Tibial nerve (tissue), 4 donors: ENCODE measurements around the gene NT5C3A. TPM values are rescaled to one million over a fixed set of nuclear protein-coding genes. Genes with fewer than 3 reads are reported as not detected.

Source experiments
- DNase-seq, 2 donors: peaks; one replicate each; pipeline ENCODE4 v3.0.0-alpha.2; 2019; ENCODE audit warnings: low spot score in 2 of 2
- H3K27ac ChIP-seq, 4 donors: fragments of 200-600 bp; sonication (generic) in 3 of 4; one replicate each; pipeline ENCODE4 v1.5.1; 2017 to 2019; ENCODE audit warnings: mild to moderate bottlenecking in 1 of 4
- H3K27me3 ChIP-seq, 2 donors: fragments of 200-600 bp; sonication (generic) in 1 of 2; one replicate each; pipeline versions ENCODE4 v1.5.1 to v1.6.0; 2017 to 2019
- H3K36me3 ChIP-seq, 3 donors: fragments of 200-600 bp; sonication (generic); one replicate each; pipeline ENCODE4 v1.5.1; 2018 to 2019
- H3K4me1 ChIP-seq, 4 donors: fragments of 200-600 bp; sonication (generic) in 3 of 4; one replicate each; pipeline ENCODE4 v1.5.1; 2017 to 2019
- H3K4me3 ChIP-seq, 4 donors: fragments of 200-600 bp; sonication (generic) in 3 of 4; one replicate each; pipeline ENCODE4 v1.5.1; 2017 to 2019; ENCODE audit warnings: mild to moderate bottlenecking in 1 of 4, moderate library complexity in 1 of 4
- H3K9me3 ChIP-seq, 4 donors: fragments of 200-600 bp; sonication (generic) in 3 of 4; one replicate each; pipeline ENCODE4 v1.5.1; 2017 to 2019
- CTCF ChIP-seq, 5 experiments: fragments of 200-600 bp in 3 of 5; fragments of 450-650 bp in 2 of 5; sonication (generic) in 3 of 5; IDR thresholded peaks; one replicate each; pipeline ENCODE4 v1.5.1; 2016 to 2019; ENCODE audit warnings: antibody characterized with exemption in 5 of 5, mild to moderate bottlenecking in 3 of 5, moderate library complexity in 2 of 5
- EP300 ChIP-seq, 2 donors: sonication (generic); formaldehyde crosslinking; IDR thresholded peaks; one replicate each; pipeline ENCODE4 v1.6.1; 2017; ENCODE audit warnings: antibody characterized with exemption in 2 of 2, mild to moderate bottlenecking in 1 of 2
- POLR2A ChIP-seq, 2 donors: fragments of 450-650 bp; IDR thresholded peaks; one replicate each; pipeline ENCODE4 v1.6.1; 2017; ENCODE audit warnings: antibody characterized with exemption in 2 of 2, mild to moderate bottlenecking in 2 of 2, moderate library complexity in 2 of 2
- WGBS, 2 donors: methylation state at CpG; one replicate each; pipeline ENCODE4 v1.1.5; 2018; 5-methylcytosine and 5-hydroxymethylcytosine counted together
- total RNA-seq, 4 donors: library from RNA; depleted of rRNA; stranded (reverse); fragments of >200 nt; gene quantifications; one replicate each; pipeline ENCODE4 v1.1.0, GENCODE V29; 2016

Gene NT5C3A
- total RNA-seq, 4 donors from 2014 or later, result 18.6 to 41.3 (median 26.8) TPM

GRCh38 chr7:33055158-33055557 is 7.4 kb downstream of the NT5C3A start:
- WGBS, 2 donors, result 95 to 97% methylated on average over 5 of the region's 5 CpGs
- Histone ChIP-seq H3K4me3 (no peak overlapping the region), H3K27me3 (no peaks in the 10 kb centered on the region), H3K4me1 (peaks cover 0 to 36% (median 3%) of the 10 kb centered on the region in 4 donors), H3K27ac (no peak overlapping the region), H3K36me3 (no peaks in the 10 kb centered on the region), H3K9me3 (no peaks in the 10 kb centered on the region)
- DNase-seq, result no peak
- no peak for TF ChIP-seq CTCF (IDR thresholded peaks at IDR 0.05)

GRCh38 chr7:33054261-33054964 is 8.2 kb downstream of the NT5C3A start:
- DNase-seq, result no peak
- TF ChIP-seq CTCF (IDR thresholded peaks at IDR 0.05), result no peak
- no peak for TF ChIP-seq POLR2A (IDR thresholded peaks at IDR 0.05)
- TF ChIP-seq EP300 (IDR thresholded peaks at IDR 0.05), result no peak
- no peaks in the 10 kb centered on the region for H3K27me3 ChIP-seq
- H3K4me1 ChIP-seq, result peaks cover 0 to 39% (median 4%) of the 10 kb centered on the region in 4 donors
- H3K36me3 ChIP-seq, result no peaks in the 10 kb centered on the region
- WGBS, 2 donors, result 89 to 91% methylated on average over 2 of the region's 2 CpGs
- H3K4me3 ChIP-seq, result no peak overlapping the region
- H3K9me3 ChIP-seq, result no peaks in the 10 kb centered on the region
- H3K27ac ChIP-seq, result no peak overlapping the region

GRCh38 chr7:33053721-33054120 is 8.9 kb downstream of the NT5C3A start:
- TF ChIP-seq CTCF (IDR thresholded peaks at IDR 0.05) (no peak), POLR2A (IDR thresholded peaks at IDR 0.05) (no peak), EP300 (IDR thresholded peaks at IDR 0.05) (no peak)
- Histone ChIP-seq H3K9me3 (no peaks in the 10 kb centered on the region), H3K4me3 (no peak overlapping the region), H3K36me3 (no peaks in the 10 kb centered on the region), H3K4me1 (peaks cover 0 to 35% (median 4%) of the 10 kb centered on the region in 4 donors), H3K27me3 (no peaks in the 10 kb centered on the region), H3K27ac (no peak overlapping the region)
- WGBS, 2 donors, result 50 to 76% methylated on average over 1 of the region's 1 CpG
- DNase-seq, result no peak

- H3K27ac ChIP-seq, result peak overlapping the region in 3 of 4 donors; percentile 4 to 23 (median 16)
- no peak overlapping the region for H3K4me3 ChIP-seq
- WGBS, 2 donors, result 4 to 19% methylated on average over 1 of the region's 1 CpG
- H3K27me3 ChIP-seq, result no peaks in the 10 kb centered on the region
- H3K36me3 ChIP-seq, result no peaks in the 10 kb centered on the region
- peak in 1 of 2 donors; percentile 58 for DNase-seq
- peaks cover 0 to 44% (median 6%) of the 10 kb centered on the region in 4 donors for H3K4me1 ChIP-seq
- no peak for TF ChIP-seq POLR2A (IDR thresholded peaks at IDR 0.05)
- peak; percentile 45 to 69 (median 51) for TF ChIP-seq CTCF (IDR thresholded peaks at IDR 0.05)
- H3K9me3 ChIP-seq, result no peaks in the 10 kb centered on the region
These were observed 11.8 kb downstream of the NT5C3A start for GRCh38 chr7:33050535-33051318.

GRCh38 chr7:33048704-33049103 is 13.9 kb downstream of the NT5C3A start:
- Histone ChIP-seq H3K27me3 (no peaks in the 10 kb centered on the region), H3K4me1 (peaks cover 0 to 48% (median 8%) of the 10 kb centered on the region in 4 donors), H3K36me3 (no peaks in the 10 kb centered on the region), H3K27ac (no peak overlapping the region), H3K4me3 (no peak overlapping the region), H3K9me3 (no peaks in the 10 kb centered on the region)
- WGBS, 2 donors, result 91 to 97% methylated on average over 1 of the region's 1 CpG
- no peak for DNase-seq
- TF ChIP-seq EP300 (IDR thresholded peaks at IDR 0.05) (no peak), POLR2A (IDR thresholded peaks at IDR 0.05) (no peak), CTCF (IDR thresholded peaks at IDR 0.05) (no peak)
